Heart left ventricle (tissue), 16 donors: ENCODE measurements around the gene SPI1. TPM values are rescaled to one million over a fixed set of nuclear protein-coding genes. Genes with fewer than 3 reads are reported as not detected.

Experiments used
- ATAC-seq, 4 donors: fragments of 200-7000 bp; cut with Tn5 transposase; one replicate each; pipeline ENCODE4 v1.9.1; 2020 to 2022; ENCODE audit warnings: moderate library complexity in 4 of 4, mild to moderate bottlenecking in 3 of 4, moderate number of reproducible peaks in 1 of 4
- DNase-seq, 5 donors: peaks; one replicate each; pipeline ENCODE4 v3.0.0-alpha.2; 2020
- H3K27ac ChIP-seq, 12 donors: fragments of 200-600 bp; sonication (generic) in 4 of 12; one replicate each; pipeline versions ENCODE4 v1.5.0 to v1.8.0; 2016 to 2022; ENCODE audit warnings: mild to moderate bottlenecking in 2 of 12
- H3K27me3 ChIP-seq, 9 donors: fragments of 200-600 bp; sonication (generic) in 2 of 9; one replicate each; pipeline versions ENCODE4 v1.5.1 to v1.8.0; 2016 to 2022; ENCODE audit warnings: mild to moderate bottlenecking in 3 of 9
- H3K36me3 ChIP-seq, 9 donors: fragments of 200-600 bp; sonication (generic) in 2 of 9; one replicate each; pipeline versions ENCODE4 v1.5.0 to v1.8.0; 2018 to 2022; ENCODE audit warnings: mild to moderate bottlenecking in 2 of 9
- H3K4me1 ChIP-seq, 12 donors: fragments of 200-600 bp; sonication (generic) in 4 of 12; one replicate each; pipeline versions ENCODE4 v1.5.0 to v1.8.0; 2016 to 2022; ENCODE audit warnings: mild to moderate bottlenecking in 3 of 12
- H3K4me3 ChIP-seq, 12 donors: fragments of 200-600 bp; sonication (generic) in 4 of 12; one replicate each; pipeline versions ENCODE4 v1.5.0 to v1.8.0; 2017 to 2022; ENCODE audit warnings: mild to moderate bottlenecking in 9 of 12, moderate library complexity in 4 of 12
- H3K9me3 ChIP-seq, 12 donors: fragments of 200-600 bp; sonication (generic) in 4 of 12; one replicate each; pipeline versions ENCODE4 v1.5.0 to v1.8.0; 2016 to 2022; ENCODE audit warnings: mild to moderate bottlenecking in 1 of 12
- CTCF ChIP-seq, 12 donors: fragments of 200-600 bp; sonication (generic) in 4 of 12; IDR thresholded peaks; one replicate each; pipeline versions ENCODE4 v1.5.0 to v1.8.0; 2018 to 2022; ENCODE audit warnings: antibody characterized with exemption in 12 of 12, mild to moderate bottlenecking in 5 of 12
- POLR2A ChIP-seq, 2 donors: fragments of 450-650 bp; IDR thresholded peaks; one replicate each; pipeline ENCODE4 v1.6.1; 2017; ENCODE audit warnings: antibody characterized with exemption in 2 of 2, mild to moderate bottlenecking in 2 of 2, moderate library complexity in 2 of 2
- WGBS, 4 donors: extraction: QIAGEN DNeasy Blood & Tissue Kit in 2 of 4; methylation state at CpG; one replicate each; pipeline versions ENCODE4 v1.1.5 to v1.1.7; 2013 to 2018; 5-methylcytosine and 5-hydroxymethylcytosine counted together
- intact Hi-C, 10 donors: fragments of 100-400 bp; cut with DNase I; formaldehyde crosslinking; loops; one replicate each; pipeline versions ENCODE4 v1.11.1 to v1.14.2; 2022
- microRNA-seq, 4 donors: library from miRNA; unstranded; fragments of <30 nt; microRNA quantifications; one replicate each; pipeline versions ENCODE4 to v1.2.0, GENCODE V29; 2017 to 2020
- polyA plus RNA-seq, 2 donors: library from polyadenylated mRNA; stranded (reverse); fragments of 200-250 nt; gene quantifications; one replicate each; pipeline ENCODE4 v1.2.3, GENCODE V29; 2013
- total RNA-seq, 9 donors: library from RNA; depleted of rRNA in 2 of 9; stranded (reverse); fragments of >200 nt in 2 of 9; fragmentation: NEBNext Ultra II Directional in 3 of 9; extraction: Animal tissue kit (Norgen Biotek cat#: 25700) in 3 of 9; gene quantifications; one replicate each; pipeline versions ENCODE4 v1.1.0 to v1.2.4, GENCODE V29; 2016 to 2023
- donor health status: ischemic (EF 13 %, LVEDD 7.1; RV severe dilation, severe dysfunction).
- donor health status: healthy with polysubstance abuse.
- donor health status: DM: no; HTN: yes; CAD: no.
- donor health status: DM: no; HTN: no; CAD: no.
- donor health status: ischemic (EF 25% LVEDD 6.9; RV normal size, moderate dysfunction).
- donor health status: ischemic (EF 25% LVEDD 5.7; RV mildly dilated, moderate dysfunction).
- donor health status: healthy.
- donor health status: DM: yes; HTN: yes; CAD: no.
- donor health status: ischemic (EF 35%, LVEDD 5.7; RV mildly dilated, moderate dysfunction).
- donor health status: nonischemic (EF 11% LVEDD 7.7; RV severe dilation, severe dysfunction).
- donor health status: DM: yes; HTN: yes; CAD: no.
- donor health status: PGD.
- donor health status: ischemic (EF 29% LVEDD 5.4; RV normal size, mild dysfunction).
- donor health status: nonischemic (EF 23%, LVEDD 6.1; RV moderate dilation, normal function).

Gene SPI1
- total and polyA plus RNA-seq, 11 donors, result 2.8 to 78.9 (median 8.1) TPM

GRCh38 chr11:47308050-47308823 is 70.1 kb downstream of the SPI1 start:
- 79 to 91% (median 87%) methylated on average over 6 of the region's 6 CpGs for WGBS, 4 donors
- no peak for DNase-seq
- intact Hi-C loops, result no loop called here
- H3K4me3 ChIP-seq, result no peak overlapping the region
- peaks cover 0 to 99% (median 97%) of the 10 kb centered on the region in 9 donors for H3K36me3 ChIP-seq
- TF ChIP-seq POLR2A (IDR thresholded peaks at IDR 0.05) (no peak), CTCF (IDR thresholded peaks at IDR 0.05) (no peak)
- peaks cover 0 to 6% (median 0%) of the 10 kb centered on the region in 12 donors for H3K9me3 ChIP-seq
- peaks cover 0 to 32% (median 15%) of the 10 kb centered on the region in 12 donors for H3K4me1 ChIP-seq
- no peaks in the 10 kb centered on the region for H3K27me3 ChIP-seq
- ATAC-seq, result no peak
- H3K27ac ChIP-seq, result peak overlapping the region in 1 of 12 donors; percentile 20

GRCh38 chr11:47306484-47306844 is 71.9 kb downstream of the SPI1 start:
- no peak for TF ChIP-seq CTCF (IDR thresholded peaks at IDR 0.05)
- TF ChIP-seq POLR2A (IDR thresholded peaks at IDR 0.05), result no peak
- peaks cover 2 to 99% (median 97%) of the 10 kb centered on the region in 9 donors for H3K36me3 ChIP-seq
- H3K4me1 ChIP-seq, result peaks cover 0 to 32% (median 15%) of the 10 kb centered on the region in 12 donors
- ATAC-seq (no peak), DNase-seq (no peak)
- peaks cover 0 to 21% (median 5%) of the 10 kb centered on the region in 12 donors for H3K9me3 ChIP-seq
- intact Hi-C loops, result no loop called here
- H3K27ac ChIP-seq, result peak overlapping the region in 11 of 12 donors; percentile 63 to 92 (median 73)
- no peak overlapping the region for H3K4me3 ChIP-seq
- no peaks in the 10 kb centered on the region for H3K27me3 ChIP-seq
- WGBS, 4 donors, result 43 to 97% (median 70%) methylated on average over 1 of the region's 1 CpG

- H3K27ac ChIP-seq, result peak overlapping the region in 11 of 12 donors; percentile 63 to 93 (median 77)
- ATAC-seq (peak; percentile 98 to 99 (median 98)), DNase-seq (peak; percentile 70 to 91 (median 78))
- intact Hi-C loops, result loop anchor here in 1 of 10 donors (2.0 kb wide), 1 partner anchor 17 kb away; no protein-coding TSS in a partner anchor
- peaks cover 2 to 99% (median 96%) of the 10 kb centered on the region in 9 donors for H3K36me3 ChIP-seq
- no peak overlapping the region for H3K4me3 ChIP-seq
- H3K27me3 ChIP-seq, result no peaks in the 10 kb centered on the region
- H3K9me3 ChIP-seq, result peaks cover 0 to 21% (median 5%) of the 10 kb centered on the region in 12 donors
- 55 to 82% (median 65%) methylated on average over 2 to 3 of the region's 3 CpGs for WGBS, 4 donors
- H3K4me1 ChIP-seq, result peaks cover 0 to 32% (median 15%) of the 10 kb centered on the region in 12 donors
- TF ChIP-seq POLR2A (IDR thresholded peaks at IDR 0.05), result no peak
- no peak for TF ChIP-seq CTCF (IDR thresholded peaks at IDR 0.05)
Observed at GRCh38 chr11:47305734-47306483, 72.4 kb downstream of the SPI1 start.

Small RNA genes within 50 kb of the gene (microRNA-seq; reads per million reads assigned to microRNA genes)
- 0 reads per million in 4 donors for gene MIR4487

Other genes starting within 250 kb of the SPI1 start
- gene ARFGAP2, start 201.7 kb downstream of the SPI1 start, total RNA-seq, result 10 to 100 TPM; 47.5 to 96.1 (median 61.3) TPM
- gene ARFGAP2, start 201.7 kb downstream of the SPI1 start, polyA plus RNA-seq, result 10 to 100 TPM; 49.7 to 79.1 TPM
- 100 to 1,000 TPM; 127 to 330 (median 211) TPM for gene PACSIN3, start 192.1 kb downstream of the SPI1 start, total RNA-seq
- gene PACSIN3, start 192.1 kb downstream of the SPI1 start, polyA plus RNA-seq, result 100 to 1,000 TPM; 123 to 282 TPM
- gene DDB2, start 163.6 kb downstream of the SPI1 start, total RNA-seq, result 10 to 100 TPM in 4 of 9 donors, 1 to 10 TPM in 5; 8.0 to 28.5 (median 9.7) TPM
- 10 to 100 TPM in 1 of 2 donors, 1 to 10 TPM in 1; 8.1 to 11.7 TPM for gene DDB2, start 163.6 kb downstream of the SPI1 start, polyA plus RNA-seq
- gene ACP2, start 129.7 kb downstream of the SPI1 start, total RNA-seq, result 10 to 100 TPM; 18.0 to 60.4 (median 26.6) TPM
- 10 to 100 TPM; 25.3 to 44.7 TPM for gene ACP2, start 129.7 kb downstream of the SPI1 start, polyA plus RNA-seq
- gene NR1H3, start 120.6 kb downstream of the SPI1 start, total RNA-seq, result 10 to 100 TPM in 5 of 9 donors, 1 to 10 TPM in 4; 3.9 to 38.5 (median 11.9) TPM
- 10 to 100 TPM; 11.4 to 17.5 TPM for gene NR1H3, start 120.6 kb downstream of the SPI1 start, polyA plus RNA-seq
- gene MADD, start 108.4 kb downstream of the SPI1 start, total RNA-seq, result 10 to 100 TPM; 30.1 to 60.6 (median 42.0) TPM
- gene MADD, start 108.4 kb downstream of the SPI1 start, polyA plus RNA-seq, result 10 to 100 TPM; 22.6 to 37.5 TPM
- 1,000 to 10,000 TPM; 1,340 to 3,074 (median 2,074) TPM for gene MYBPC3, start 25.8 kb downstream of the SPI1 start, total RNA-seq
- 1,000 to 10,000 TPM in 1 of 2 donors, 100 to 1,000 TPM in 1; 425 to 1,204 TPM for gene MYBPC3, start 25.8 kb downstream of the SPI1 start, polyA plus RNA-seq
- 10 to 100 TPM; 33.5 to 82.8 (median 45.3) TPM for gene SLC39A13, start 30.0 kb upstream of the SPI1 start, total RNA-seq
- gene SLC39A13, start 30.0 kb upstream of the SPI1 start, polyA plus RNA-seq, result 10 to 100 TPM; 56.5 to 97.3 TPM
- gene PSMC3, start 47.9 kb upstream of the SPI1 start, total RNA-seq, result 100 to 1,000 TPM; 121 to 215 (median 151) TPM
- gene PSMC3, start 47.9 kb upstream of the SPI1 start, polyA plus RNA-seq, result 100 to 1,000 TPM; 195 to 258 TPM
- gene RAPSN, start 70.6 kb upstream of the SPI1 start, total RNA-seq, result 1 to 10 TPM; 1.4 to 6.5 (median 3.6) TPM
- gene RAPSN, start 70.6 kb upstream of the SPI1 start, polyA plus RNA-seq, result 1 to 10 TPM in 1 of 2 donors, under 1 TPM in 1; 0.43 to 2.2 TPM
- gene CELF1, start 174.6 kb upstream of the SPI1 start, total RNA-seq, result 100 to 1,000 TPM in 2 of 9 donors, 10 to 100 TPM in 7; 63.3 to 111 (median 88.6) TPM
- gene CELF1, start 174.6 kb upstream of the SPI1 start, polyA plus RNA-seq, result 10 to 100 TPM; 27.3 to 65.2 TPM
- 10 to 100 TPM; 17.4 to 77.4 (median 22.7) TPM for gene PTPMT1, start 187.1 kb upstream of the SPI1 start, total RNA-seq
- 10 to 100 TPM; 37.2 to 50.8 TPM for gene PTPMT1, start 187.1 kb upstream of the SPI1 start, polyA plus RNA-seq
- 10 to 100 TPM; 10.7 to 23.7 (median 15.7) TPM for gene KBTBD4, start 200.4 kb upstream of the SPI1 start, total RNA-seq
- gene KBTBD4, start 200.4 kb upstream of the SPI1 start, polyA plus RNA-seq, result 10 to 100 TPM in 1 of 2 donors, 1 to 10 TPM in 1; 5.0 to 12.8 TPM
- 100 to 1,000 TPM; 134 to 310 (median 236) TPM for gene NDUFS3, start 200.5 kb upstream of the SPI1 start, total RNA-seq
- 100 to 1,000 TPM; 222 to 478 TPM for gene NDUFS3, start 200.5 kb upstream of the SPI1 start, polyA plus RNA-seq
- 1 to 10 TPM in 1 of 9 donors, under 1 TPM in 5, not detected in 3; 0.21 to 1.3 (median 0.39) TPM for gene FAM180B, start 208.1 kb upstream of the SPI1 start, total RNA-seq
- under 1 TPM in 1 of 2 donors, not detected in 1; 0.15 TPM for gene FAM180B, start 208.1 kb upstream of the SPI1 start, polyA plus RNA-seq
- 1 to 10 TPM in 2 of 9 donors, under 1 TPM in 6, not detected in 1; 0.23 to 1.5 (median 0.67) TPM for gene C1QTNF4, start 215.9 kb upstream of the SPI1 start, total RNA-seq
- under 1 TPM; 0.64 to 0.91 TPM for gene C1QTNF4, start 215.9 kb upstream of the SPI1 start, polyA plus RNA-seq